Dermis microvascular lymphatic vessel endothelial cell (primary cell): Measurements from ENCODE around the gene TMEM14C. TPM values are rescaled to one million over a fixed set of nuclear protein-coding genes. Genes with fewer than 3 reads are reported as not detected.

Source experiments
- DNase-seq, 2 donors: peaks; one replicate each; pipeline versions ENCODE4 v3.0.0 to v3.0.0-alpha.2; 2010; ENCODE audit warnings: low read depth in 2 of 2
- total RNA-seq: library from RNA; depleted of rRNA; stranded (reverse); fragments of >200 nt; gene quantifications from 2 replicates; pipeline ENCODE4 v1.2.1, GENCODE V29; 2014

TMEM14C gene
- total RNA-seq, 1 donor from 2014 or later: 76.4 TPM

DNA sequence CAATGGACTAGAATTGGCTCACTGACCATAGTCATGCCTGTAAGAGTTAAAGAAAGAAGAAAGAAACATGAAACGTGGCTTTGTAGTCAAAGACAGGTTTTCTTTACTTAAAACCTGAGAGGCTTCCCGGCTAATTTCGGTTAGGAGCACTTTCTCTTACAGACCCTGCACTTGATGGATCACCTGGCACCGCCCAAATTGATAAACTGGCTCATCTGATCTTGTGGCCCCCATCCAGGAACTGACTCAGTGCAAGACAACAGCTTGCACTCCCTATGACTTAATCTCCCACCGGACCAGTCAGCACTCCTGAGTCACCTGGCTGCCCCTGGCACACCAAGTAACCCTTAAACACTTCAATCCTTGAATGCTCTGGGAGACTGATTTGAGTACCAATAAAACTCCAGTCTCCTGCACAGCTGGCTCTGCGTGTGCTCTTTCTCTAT, 37.0 kb downstream of the TMEM14C start:
- peak in 1 of 2 donors; percentile 75 for DNase-seq

DNA sequence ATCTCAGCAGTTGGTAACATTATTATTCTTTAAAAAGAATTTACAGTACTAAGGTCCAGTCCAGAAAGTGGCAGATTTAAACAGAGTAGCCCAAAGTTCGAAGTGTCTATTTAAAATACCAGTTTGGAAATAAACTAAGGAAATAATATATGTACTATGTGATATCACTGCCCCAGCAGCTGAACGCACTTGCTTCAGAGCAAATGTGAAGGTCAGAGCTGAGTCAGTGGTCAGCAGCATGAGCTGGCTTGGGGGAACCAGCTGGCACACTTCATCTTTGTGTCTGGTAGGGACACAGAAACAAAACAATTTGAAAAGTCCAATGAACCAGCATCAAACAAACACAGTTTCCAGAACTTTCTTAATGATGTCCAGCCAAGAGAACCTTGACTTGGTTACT, 40.1 kb downstream of the TMEM14C start:
- peak in 1 of 2 donors; percentile 46 for DNase-seq

DNA sequence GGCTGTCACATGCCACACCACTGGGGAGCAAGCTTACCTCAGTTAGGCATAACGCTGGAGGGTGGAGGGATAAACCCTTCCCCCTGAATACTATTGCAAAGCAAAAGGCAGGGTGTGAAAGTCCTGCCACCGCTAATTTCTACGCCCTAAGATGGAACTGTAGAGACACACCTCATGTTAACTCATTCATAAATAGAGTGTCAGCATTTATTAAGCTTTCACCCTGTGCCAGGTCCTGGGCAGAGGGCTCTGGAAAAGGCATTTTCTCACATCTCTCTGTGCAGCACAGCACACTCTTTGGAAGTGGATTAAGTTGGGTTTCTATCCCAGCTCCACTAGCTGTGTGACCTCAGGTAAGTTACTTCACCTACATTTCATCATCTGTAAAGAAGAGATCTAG, 46.5 kb downstream of the TMEM14C start:
- DNase-seq: no peak

DNA sequence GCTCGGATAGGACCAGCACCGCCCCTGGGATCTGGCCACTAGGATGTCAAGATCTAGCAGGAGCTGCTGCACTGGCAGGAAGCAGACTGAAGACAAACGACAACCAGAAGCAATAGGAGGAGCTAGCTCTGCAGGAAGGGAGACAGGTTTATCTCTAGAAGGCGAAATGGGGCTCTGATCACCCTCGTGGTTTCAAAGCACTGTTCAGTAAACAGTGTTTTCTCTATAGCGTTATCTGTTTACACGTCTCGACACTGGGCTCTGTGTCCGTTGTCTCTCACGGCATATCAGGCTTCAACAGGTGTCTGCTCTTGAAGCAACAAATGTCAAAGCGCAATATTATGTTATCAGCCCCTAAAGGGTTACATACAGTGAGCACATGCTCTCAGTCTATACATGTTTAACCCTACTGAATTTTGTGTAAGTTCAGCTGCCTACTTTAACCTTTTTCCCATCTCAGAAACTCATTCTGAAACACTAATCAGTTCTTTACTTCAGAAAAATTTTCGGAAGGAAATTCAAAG, 48.6 kb downstream of the TMEM14C start:
- DNase-seq: no peak

DNA sequence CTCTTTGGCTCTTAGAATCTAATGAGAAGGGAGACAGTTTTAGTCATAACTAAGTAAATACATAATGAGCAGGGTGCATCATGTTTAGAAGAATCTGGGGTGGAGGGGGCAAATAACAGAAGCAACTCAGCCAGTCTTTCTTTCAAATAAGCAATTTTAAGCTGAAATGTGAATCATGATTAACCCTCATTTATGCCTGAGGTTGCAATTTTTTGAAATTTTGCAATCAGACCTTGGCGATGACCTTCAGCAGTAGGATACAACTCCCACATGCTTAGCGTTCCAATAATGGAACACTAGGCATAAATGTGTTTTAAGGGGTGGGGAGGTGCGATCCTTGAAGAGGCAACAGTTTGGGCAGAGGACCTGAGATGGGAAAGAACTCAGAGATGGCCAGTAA, 55.4 kb downstream of the TMEM14C start:
- no peak for DNase-seq

DNA sequence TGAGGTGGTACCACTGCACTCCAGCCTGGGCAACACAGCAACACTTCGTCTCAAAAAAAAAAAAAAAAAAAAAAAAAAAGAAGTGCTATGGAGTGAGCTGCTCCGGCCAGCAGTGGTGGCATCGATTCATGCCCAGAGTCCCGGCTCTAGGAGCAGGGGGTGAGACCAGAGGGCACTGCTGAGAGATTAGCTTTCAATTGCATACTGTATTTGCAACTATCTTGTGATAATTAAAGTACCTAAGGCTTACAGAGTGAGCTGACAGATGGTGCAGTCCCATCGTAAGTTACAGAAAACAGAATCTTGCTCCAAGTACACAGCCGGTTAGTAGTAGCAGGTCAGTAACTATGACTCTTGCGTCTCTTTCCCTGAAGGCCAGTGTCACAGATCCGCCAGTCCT, 56.2 kb downstream of the TMEM14C start:
- DNase-seq: no peak

Other genes starting within 250 kb of the TMEM14C start
- gene GCNT2, start 201.7 kb upstream of the TMEM14C start, total RNA-seq: 46.5 and 57.8 TPM in 2 replicates
- 0.25 and 0.77 TPM in 2 replicates for gene C6orf52, start 28.5 kb upstream of the TMEM14C start, total RNA-seq
- gene PAK1IP1, start 28.1 kb upstream of the TMEM14C start, total RNA-seq: 8.6 and 10.1 TPM in 2 replicates
- 45.3 and 55.5 TPM in 2 replicates for gene TMEM14B, start 24.7 kb downstream of the TMEM14C start, total RNA-seq
- not detected in 2 replicates for gene MAK, start 115.5 kb downstream of the TMEM14C start, total RNA-seq
- not detected in 2 replicates for gene GCM2, start 159.0 kb downstream of the TMEM14C start, total RNA-seq
- gene SYCP2L, start 164.0 kb downstream of the TMEM14C start, total RNA-seq: not detected in 2 replicates